GM12801 (cell line): Measurements from ENCODE around the gene PHKG1.

Experiments
- TF ChIP-seq, protein P1 (sequence below): IDR thresholded peaks from one replicate; pipeline ENCODE4 v1.5.1; 2011; ENCODE audit warnings: control low read depth; ENCODE audit not compliant: insufficient read length; ENCODE audit errors: extremely low read depth

The PHKG1 gene

DNA sequence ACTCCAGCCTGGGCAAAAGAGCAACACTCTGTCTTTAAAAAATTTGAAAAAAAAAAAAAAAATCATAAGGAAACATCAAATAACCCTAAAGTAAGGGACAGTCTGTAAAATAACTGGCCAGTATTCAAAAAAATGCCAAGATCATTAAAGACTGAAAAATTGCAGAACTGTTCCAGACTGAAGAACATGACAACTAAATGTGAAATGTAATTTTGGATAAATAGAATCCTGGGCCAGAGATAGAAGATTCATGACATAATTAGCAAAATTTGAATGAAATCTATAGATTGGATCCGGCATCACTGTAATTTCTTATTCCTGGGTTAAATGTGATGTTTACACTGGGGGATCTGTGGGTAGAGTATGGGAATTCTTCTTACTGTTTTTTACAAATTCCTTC is 44.5 kb downstream of the PHKG1 start:
- TF ChIP-seq, protein P1, sequence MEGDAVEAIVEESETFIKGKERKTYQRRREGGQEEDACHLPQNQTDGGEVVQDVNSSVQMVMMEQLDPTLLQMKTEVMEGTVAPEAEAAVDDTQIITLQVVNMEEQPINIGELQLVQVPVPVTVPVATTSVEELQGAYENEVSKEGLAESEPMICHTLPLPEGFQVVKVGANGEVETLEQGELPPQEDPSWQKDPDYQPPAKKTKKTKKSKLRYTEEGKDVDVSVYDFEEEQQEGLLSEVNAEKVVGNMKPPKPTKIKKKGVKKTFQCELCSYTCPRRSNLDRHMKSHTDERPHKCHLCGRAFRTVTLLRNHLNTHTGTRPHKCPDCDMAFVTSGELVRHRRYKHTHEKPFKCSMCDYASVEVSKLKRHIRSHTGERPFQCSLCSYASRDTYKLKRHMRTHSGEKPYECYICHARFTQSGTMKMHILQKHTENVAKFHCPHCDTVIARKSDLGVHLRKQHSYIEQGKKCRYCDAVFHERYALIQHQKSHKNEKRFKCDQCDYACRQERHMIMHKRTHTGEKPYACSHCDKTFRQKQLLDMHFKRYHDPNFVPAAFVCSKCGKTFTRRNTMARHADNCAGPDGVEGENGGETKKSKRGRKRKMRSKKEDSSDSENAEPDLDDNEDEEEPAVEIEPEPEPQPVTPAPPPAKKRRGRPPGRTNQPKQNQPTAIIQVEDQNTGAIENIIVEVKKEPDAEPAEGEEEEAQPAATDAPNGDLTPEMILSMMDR: no peak

DNA sequence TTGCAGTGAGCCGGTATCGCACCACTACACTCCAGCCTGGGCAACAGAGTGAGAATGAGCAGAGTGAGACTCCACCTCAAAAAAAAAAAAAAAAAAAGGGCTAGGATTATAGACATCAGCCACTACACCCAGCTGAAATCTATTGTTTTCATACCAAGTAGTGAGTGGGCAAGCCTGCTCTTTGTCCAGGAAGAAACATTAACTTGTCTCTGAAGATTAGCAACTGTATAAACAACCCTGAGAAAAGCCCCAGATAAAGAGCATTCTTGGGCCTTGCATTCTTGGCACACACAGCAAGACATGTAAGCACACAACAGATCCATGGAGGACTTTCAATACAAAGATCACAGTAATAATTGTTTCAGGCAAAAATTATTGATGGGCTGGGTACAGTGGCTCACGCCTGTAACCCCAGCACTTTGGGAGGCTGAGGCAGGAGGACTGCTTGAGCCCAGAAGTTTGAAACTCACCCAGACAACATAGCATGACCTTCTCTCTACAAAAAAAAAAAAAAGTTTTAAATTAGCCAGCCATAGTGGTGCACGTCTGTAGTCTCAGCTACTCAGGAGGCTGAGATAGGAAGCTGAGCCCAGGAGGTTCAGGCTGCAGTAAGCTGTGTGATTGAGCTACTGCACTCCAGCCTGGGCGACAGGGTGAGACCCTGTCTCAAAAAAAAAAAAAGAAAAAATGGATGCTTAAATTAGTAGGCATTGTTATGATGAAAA is 45.9 kb downstream of the PHKG1 start:
- TF ChIP-seq, protein P1: no peak

DNA sequence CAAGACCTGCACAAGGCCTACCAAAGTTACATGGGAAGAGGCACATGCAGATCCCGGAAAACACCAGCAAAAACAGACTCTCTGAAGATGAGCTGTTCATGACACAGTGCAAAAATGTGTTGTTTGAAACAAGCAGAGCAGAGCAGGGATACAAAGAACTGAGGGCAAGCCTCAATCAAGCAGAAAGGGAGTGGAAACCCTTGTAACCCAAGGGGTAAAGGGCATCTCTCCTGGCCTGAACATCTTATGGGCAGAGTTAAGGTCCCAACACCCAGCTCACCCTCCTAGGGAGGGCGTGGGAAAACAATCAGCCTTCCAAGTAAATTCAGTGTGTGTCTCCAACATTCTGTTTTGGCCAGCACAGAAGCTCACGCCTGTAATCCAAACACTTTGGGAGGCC is 52.0 kb downstream of the PHKG1 start:
- TF ChIP-seq, protein P1: no peak

DNA sequence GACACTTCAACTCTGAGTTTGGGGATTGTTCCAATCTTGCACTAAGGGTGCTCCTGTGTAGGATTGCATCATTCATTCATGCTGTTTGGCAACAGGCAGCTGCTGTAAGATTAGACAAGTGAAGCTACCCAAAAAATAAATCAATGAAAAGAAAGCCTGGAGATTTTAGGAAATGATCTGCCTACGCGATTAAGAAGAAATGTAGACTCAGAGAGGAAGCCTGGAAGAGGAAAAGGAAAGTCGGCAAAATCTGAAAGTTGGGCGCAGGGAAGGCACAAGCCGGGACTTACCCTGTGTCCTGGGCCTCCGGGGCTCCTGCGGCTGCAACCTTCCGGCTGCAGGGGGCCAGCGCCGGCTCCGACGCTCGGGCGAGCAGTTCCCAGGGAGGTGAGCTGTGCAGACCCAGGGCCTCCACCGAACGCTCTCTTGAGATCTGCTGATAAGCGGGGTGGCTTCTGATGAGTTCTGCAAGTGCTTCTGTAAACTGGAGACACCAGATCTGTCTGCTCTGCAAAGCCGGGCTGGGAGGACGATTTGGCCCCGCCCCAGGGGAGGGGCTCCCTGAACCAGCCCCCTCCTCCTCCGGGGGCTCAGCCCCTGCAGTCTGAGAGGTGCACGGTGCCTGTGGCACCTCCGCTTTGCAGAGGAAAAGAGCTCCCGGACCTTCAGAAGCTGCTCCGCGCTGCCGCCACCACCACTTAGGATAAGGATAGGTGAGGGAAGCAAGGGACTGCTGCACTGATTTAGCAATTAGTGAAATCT is 58.9 kb downstream of the PHKG1 start:
- TF ChIP-seq, protein P1: no peak

DNA sequence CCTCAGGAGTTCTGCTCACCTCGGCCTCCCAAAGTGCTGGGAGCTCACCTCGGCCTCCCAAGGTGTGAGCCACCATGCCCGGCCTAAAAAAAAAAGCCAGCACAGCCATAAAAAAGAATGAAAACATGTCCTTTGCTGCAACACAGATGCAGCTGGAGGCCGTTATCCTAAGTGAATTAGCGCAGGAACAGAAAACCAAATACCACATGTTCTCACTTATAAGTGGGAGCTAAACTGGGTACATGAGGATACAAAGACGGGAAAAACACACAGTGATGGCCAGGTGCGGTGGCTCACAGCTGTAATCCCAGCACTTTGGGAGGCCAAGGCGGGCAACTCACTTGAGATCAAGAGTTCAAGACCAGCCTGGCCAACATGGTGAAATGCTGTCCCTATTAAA is 62.4 kb downstream of the PHKG1 start:
- TF ChIP-seq, protein P1: no peak
